Stimulated activated CD4-positive, alpha-beta T cell treated with anti-CD3 and anti-CD28 coated beads, Interleukin-2, amount 100 ng/mL, for 4 hours (primary cell): Measurements from ENCODE around the gene UGT2B10.

Source experiments
- DNase-seq: peaks from one replicate; pipeline ENCODE4 v3.0.0-alpha.2; 2020; ENCODE audit warnings: low read depth

The UGT2B10 gene

DNA sequence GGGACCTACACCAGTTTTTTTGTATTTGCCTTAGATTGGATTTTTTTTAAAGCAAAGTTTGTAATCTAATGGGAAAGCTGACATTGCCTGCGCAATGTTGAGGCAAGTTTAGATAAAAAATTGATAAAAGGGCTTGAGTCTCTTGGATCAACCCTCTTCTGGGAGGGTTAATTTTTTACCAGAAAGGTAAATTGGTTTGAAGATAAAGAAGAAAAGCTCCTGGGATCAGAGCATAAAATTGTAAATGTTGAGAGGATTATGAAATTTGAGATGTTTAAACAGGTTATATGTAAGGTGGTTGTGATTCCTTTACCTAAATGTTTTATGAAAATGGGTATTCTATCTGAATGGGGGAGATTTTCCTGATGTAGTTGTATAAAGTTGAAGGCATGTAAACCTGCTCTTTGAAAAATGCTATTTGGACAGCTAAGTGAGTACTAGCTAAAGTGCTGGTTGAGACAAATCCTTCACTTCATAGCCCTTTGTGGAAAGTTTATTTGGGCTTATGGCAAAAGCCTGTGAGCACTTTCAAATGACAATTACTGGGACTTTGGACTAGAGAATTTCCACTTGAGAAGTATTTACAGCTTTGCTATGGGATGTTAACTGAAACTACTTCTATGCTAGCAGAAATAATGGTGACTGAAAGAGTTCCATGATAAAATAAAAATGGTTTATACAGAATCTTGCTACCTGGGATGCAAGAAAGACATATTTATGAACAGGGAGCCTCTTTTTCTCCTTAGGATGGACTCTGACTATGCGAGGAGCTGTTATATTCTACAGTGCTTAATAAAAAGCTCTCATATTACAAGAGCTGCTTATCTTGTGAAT lies 56.2 kb downstream of the UGT2B10 start:
- DNase-seq: no peak

GRCh38 chr4:68872643-68873502 lies 57.1 kb downstream of the UGT2B10 start:
- DNase-seq: no peak

DNA sequence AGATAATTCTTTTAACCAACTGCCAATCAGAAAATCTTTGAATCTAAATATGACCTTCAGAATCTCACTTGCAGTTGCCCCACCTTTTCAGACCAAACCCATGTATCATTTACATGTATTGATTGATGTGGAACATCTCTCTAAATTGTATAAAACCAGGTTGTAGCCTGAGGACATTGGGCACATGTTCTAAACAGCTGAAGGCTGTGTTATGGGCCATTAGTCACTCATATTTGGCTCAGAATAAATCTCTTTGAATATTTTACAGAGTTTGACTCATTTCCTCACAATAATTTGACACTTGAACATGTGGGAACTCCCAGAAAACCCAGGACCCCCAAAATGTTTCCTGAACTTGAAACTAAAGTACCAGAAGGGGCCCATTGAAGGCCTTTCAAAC lies 58.7 kb downstream of the UGT2B10 start:
- DNase-seq: no peak

DNA sequence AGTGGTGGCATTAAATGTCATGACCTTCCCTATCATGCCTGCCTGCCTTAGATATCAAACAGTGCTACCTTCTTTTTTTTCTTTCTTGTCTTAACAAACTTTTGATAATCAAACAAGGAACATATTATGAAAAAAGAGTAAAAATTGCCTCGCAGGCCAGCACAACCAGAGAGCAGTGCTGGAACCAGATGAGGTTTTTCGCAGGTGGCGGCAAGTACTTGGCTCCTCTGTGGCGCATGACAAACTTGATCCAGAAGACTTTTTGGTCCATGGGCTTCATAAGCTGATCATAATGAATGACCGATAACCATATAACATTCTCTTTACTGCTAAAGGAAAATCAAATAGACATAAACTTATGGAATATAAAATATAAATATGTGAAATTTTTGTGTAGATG lies 61.8 kb downstream of the UGT2B10 start:
- DNase-seq: no peak

- no peak for DNase-seq
Measured at GRCh38 chr4:68878048-68878447, 62.3 kb downstream of the UGT2B10 start.
